ENCODE measurements around the gene KLRK1.
"Not testable (repeated sequence)": the region's sequence is repeated elsewhere in the genome, so short reads cannot be mapped to it uniquely, and the experiment has no call there.

The KLRK1 gene

GRCh38 chr12:10361622-10362021, 28.2 kb downstream of the KLRK1 start:
- DNase-seq: no peak

- no peak for DNase-seq
Measured at GRCh38 chr12:10361084-10361483, 28.8 kb downstream of the KLRK1 start.

- DNase-seq: no peak
Measured at GRCh38 chr12:10358969-10359368, 30.9 kb downstream of the KLRK1 start.

GRCh38 chr12:10358131-10358530, 31.7 kb downstream of the KLRK1 start:
- DNase-seq: no peak

- no peak for DNase-seq
Measured at GRCh38 chr12:10354502-10354901, 35.3 kb downstream of the KLRK1 start.

- DNase-seq: no peak
Measured at GRCh38 chr12:10354071-10354470, 35.8 kb downstream of the KLRK1 start.

GRCh38 chr12:10351457-10351856, 38.4 kb downstream of the KLRK1 start:
- DNase-seq: not testable (repeated sequence)

GRCh38 chr12:10341892-10342509, 47.8 kb downstream of the KLRK1 start:
- no peak for DNase-seq

- not testable (repeated sequence) for DNase-seq
Measured at GRCh38 chr12:10340946-10341345, 48.9 kb downstream of the KLRK1 start.

GRCh38 chr12:10339053-10339840, 50.6 kb downstream of the KLRK1 start:
- no peak for DNase-seq

GRCh38 chr12:10338470-10338869, 51.4 kb downstream of the KLRK1 start:
- not testable (repeated sequence) for DNase-seq

GRCh38 chr12:10336196-10336595, 53.6 kb downstream of the KLRK1 start:
- DNase-seq: not testable (repeated sequence)

GRCh38 chr12:10331642-10332239, 58.1 kb downstream of the KLRK1 start:
- DNase-seq: no peak

GRCh38 chr12:10328691-10329090, 61.1 kb downstream of the KLRK1 start:
- DNase-seq: not testable (repeated sequence)

Data from activated CD4-positive, CD25-positive, alpha-beta regulatory T cell (primary cell).